WTC11 (cell line): ENCODE data around the gene EFNA5.

Experiments used
- ATF3 ChIP-seq: sonication (generic); formaldehyde crosslinking; conservative IDR thresholded peaks from 2 replicates; pipeline ENCODE4 v1.8.1; 2022; ENCODE audit warnings: mild to moderate bottlenecking, missing genetic modification reagents
- CTCF ChIP-seq: fragments of 200-600 bp; IDR thresholded peaks from 2 replicates; pipeline ENCODE4 v1.8.0; 2022; ENCODE audit warnings: antibody characterized with exemption
- USF2 ChIP-seq: sonication (generic); formaldehyde crosslinking; IDR thresholded peaks from 2 replicates; pipeline ENCODE4 v1.8.1; 2023; ENCODE audit warnings: mild to moderate bottlenecking, missing genetic modification reagents, moderate library complexity
- TF ChIP-seq, protein P1 (sequence below): sonication (generic); formaldehyde crosslinking; IDR thresholded peaks from 2 replicates; pipeline ENCODE4 v1.8.0; 2022; ENCODE audit warnings: mild to moderate bottlenecking, missing genetic modification reagents
- TF ChIP-seq, protein P2 (sequence below): sonication (generic); formaldehyde crosslinking; IDR thresholded peaks from 2 replicates; pipeline ENCODE4 v1.8.0; 2023; ENCODE audit warnings: missing genetic modification reagents

DNA sequence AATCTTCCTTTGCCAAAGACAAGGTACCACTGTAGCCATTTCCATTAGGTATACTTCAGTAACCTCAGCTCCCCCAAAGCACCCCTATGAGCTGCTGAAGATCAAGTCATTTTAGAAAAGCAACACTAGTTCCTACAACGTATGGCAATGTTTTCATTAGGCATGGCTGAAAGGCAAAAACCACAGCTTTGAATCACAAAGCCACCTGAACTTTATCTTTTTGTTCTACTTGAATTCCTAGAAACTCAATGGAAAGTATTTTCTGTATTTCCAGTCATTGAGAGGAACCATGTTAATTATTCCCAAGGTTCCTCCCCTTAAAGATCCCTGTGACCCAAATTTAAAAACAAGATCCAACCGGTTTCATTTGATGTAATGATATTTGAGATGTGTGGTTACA lies 152.1 kb downstream of the EFNA5 start:
- TF ChIP-seq USF2 (CRISPR knock-in tag) (no peak), CTCF (no peak), ATF3 (no peak)
- TF ChIP-seq, protein P1, sequence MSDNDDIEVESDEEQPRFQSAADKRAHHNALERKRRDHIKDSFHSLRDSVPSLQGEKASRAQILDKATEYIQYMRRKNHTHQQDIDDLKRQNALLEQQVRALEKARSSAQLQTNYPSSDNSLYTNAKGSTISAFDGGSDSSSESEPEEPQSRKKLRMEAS (CRISPR knock-in tag), result no peak
- TF ChIP-seq, protein P2, sequence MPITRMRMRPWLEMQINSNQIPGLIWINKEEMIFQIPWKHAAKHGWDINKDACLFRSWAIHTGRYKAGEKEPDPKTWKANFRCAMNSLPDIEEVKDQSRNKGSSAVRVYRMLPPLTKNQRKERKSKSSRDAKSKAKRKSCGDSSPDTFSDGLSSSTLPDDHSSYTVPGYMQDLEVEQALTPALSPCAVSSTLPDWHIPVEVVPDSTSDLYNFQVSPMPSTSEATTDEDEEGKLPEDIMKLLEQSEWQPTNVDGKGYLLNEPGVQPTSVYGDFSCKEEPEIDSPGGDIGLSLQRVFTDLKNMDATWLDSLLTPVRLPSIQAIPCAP (CRISPR knock-in tag), result no peak
